ENCODE data around the gene DIABLO. TPM values are rescaled to one million over a fixed set of nuclear protein-coding genes. Genes with fewer than 3 reads are reported as not detected.

Gene DIABLO
- total and polyA plus RNA-seq, 4 donors: 37.5 to 46.8 (median 42.3) TPM

DNA sequence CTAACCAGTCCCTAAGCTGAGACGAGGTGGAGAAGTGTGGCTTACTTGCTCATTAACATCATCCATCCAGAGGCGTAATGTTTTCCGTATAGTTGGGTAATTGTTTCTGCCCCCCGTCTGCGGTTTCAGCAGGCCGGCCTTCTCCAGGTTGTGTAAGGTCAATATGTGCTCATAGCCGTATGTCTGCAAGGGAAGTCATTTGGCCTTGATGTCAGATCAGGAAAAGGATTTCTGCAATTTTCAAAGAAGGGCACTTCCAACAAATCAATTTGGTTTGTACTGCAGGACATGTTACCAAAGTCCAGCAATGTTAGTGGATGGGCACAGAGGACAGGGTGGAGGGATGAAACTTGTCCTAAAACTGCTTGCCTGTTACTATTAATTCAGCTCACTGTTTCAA lies 9.9 kb upstream of the DIABLO start:
- TF ChIP-seq, protein P1, sequence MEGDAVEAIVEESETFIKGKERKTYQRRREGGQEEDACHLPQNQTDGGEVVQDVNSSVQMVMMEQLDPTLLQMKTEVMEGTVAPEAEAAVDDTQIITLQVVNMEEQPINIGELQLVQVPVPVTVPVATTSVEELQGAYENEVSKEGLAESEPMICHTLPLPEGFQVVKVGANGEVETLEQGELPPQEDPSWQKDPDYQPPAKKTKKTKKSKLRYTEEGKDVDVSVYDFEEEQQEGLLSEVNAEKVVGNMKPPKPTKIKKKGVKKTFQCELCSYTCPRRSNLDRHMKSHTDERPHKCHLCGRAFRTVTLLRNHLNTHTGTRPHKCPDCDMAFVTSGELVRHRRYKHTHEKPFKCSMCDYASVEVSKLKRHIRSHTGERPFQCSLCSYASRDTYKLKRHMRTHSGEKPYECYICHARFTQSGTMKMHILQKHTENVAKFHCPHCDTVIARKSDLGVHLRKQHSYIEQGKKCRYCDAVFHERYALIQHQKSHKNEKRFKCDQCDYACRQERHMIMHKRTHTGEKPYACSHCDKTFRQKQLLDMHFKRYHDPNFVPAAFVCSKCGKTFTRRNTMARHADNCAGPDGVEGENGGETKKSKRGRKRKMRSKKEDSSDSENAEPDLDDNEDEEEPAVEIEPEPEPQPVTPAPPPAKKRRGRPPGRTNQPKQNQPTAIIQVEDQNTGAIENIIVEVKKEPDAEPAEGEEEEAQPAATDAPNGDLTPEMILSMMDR (IDR thresholded peaks at IDR 0.05; ENCODE audit: control extremely low read depth, extremely low read depth): no peak
- WGBS, 2 donors: 45 to 80% methylated on average over 7 of the region's 7 CpGs
- H3K27ac ChIP-seq (ENCODE audit: low read depth in 1 of 2, low read length in 1 of 2): no peak overlapping the region
- H3K4me1 ChIP-seq (ENCODE audit: control insufficient read depth in 5 of 5, insufficient read depth in 5 of 5, low read length in 5 of 5): no peaks in the 10 kb centered on the region
- DNase-seq: no peak
- no peak overlapping the region for H3K4me3 ChIP-seq
- no peak for ATAC-seq (ENCODE audit: insufficient read depth, low FRiP score)
- no peaks in the 10 kb centered on the region for H3K27me3 ChIP-seq (ENCODE audit: control insufficient read depth in 3 of 3, insufficient read depth in 3 of 3, low read length in 2 of 3)
- no peaks in the 10 kb centered on the region for H3K9me3 ChIP-seq (ENCODE audit: control insufficient read depth in 4 of 4, insufficient read depth in 3 of 4, low read length in 3 of 4)
- H3K36me3 ChIP-seq (ENCODE audit: control insufficient read depth in 4 of 4, insufficient read depth in 4 of 4, low read length in 4 of 4): peaks cover 24 to 36% (median 25%) of the 10 kb centered on the region in 4 donors
- H3K9ac ChIP-seq (ENCODE audit: insufficient read depth in 1 of 2, low read length in 2 of 2): no peak overlapping the region

DNA sequence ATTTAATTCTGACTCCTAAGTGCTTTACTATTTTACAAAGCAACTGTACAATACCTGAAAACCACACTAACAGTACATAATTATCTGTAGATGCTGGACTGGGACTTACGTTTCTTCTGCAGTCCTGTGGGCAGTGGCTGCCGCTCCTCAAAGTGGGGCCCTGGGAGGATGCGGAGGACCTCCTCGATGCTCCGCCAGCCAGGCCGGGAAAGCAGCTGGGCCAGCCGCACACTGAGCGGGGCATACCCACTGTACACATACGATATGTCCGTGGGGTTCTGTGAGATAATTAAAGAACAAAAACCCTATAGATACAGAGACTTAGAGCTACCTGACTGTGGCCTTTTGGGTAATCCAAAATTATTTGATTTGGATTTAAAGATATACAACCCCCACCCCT lies 6.8 kb upstream of the DIABLO start:
- WGBS, 2 donors: 96 to 98% methylated on average over 10 of the region's 10 CpGs
- Histone ChIP-seq H3K4me1 (ENCODE audit: control insufficient read depth in 5 of 5, insufficient read depth in 5 of 5, low read length in 5 of 5) (no peaks in the 10 kb centered on the region), H3K4me3 (no peak overlapping the region), H3K27me3 (ENCODE audit: control insufficient read depth in 3 of 3, insufficient read depth in 3 of 3, low read length in 2 of 3) (no peaks in the 10 kb centered on the region), H3K9ac (ENCODE audit: insufficient read depth in 1 of 2, low read length in 2 of 2) (no peak overlapping the region), H3K27ac (ENCODE audit: low read depth in 1 of 2, low read length in 1 of 2) (no peak overlapping the region), H3K9me3 (ENCODE audit: control insufficient read depth in 4 of 4, insufficient read depth in 3 of 4, low read length in 3 of 4) (no peaks in the 10 kb centered on the region), H3K36me3 (ENCODE audit: control insufficient read depth in 4 of 4, insufficient read depth in 4 of 4, low read length in 4 of 4) (peaks cover 17 to 35% (median 26%) of the 10 kb centered on the region in 4 donors)
- ATAC-seq (ENCODE audit: insufficient read depth, low FRiP score) (no peak), DNase-seq (no peak)
- TF ChIP-seq, protein P1 (IDR thresholded peaks at IDR 0.05; ENCODE audit: control extremely low read depth, extremely low read depth): no peak

DNA sequence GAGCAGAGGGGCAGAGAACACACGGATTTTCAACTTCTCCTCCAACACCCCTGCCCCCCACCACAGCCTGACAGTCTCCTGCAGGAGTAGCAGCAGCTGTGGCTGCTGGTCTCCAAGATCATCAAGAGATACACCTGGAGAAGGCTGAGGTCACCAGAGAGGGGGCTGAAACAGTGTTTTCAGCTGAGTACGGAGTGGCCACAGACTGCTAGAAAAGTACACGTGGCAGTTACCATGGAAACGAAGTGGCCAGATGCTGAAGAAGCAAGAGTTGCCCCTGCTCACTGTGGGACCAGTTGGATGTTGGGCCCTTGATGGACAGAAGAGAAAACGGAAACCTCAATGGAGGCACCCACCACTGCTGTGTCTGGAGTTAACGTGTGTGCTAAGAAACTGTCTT lies 4.9 kb upstream of the DIABLO start:
- 73 to 89% methylated on average over 6 of the region's 6 CpGs for WGBS, 2 donors
- H3K27ac ChIP-seq (ENCODE audit: low read depth in 1 of 2, low read length in 1 of 2): no peak overlapping the region
- no peaks in the 10 kb centered on the region for H3K9me3 ChIP-seq (ENCODE audit: control insufficient read depth in 4 of 4, insufficient read depth in 3 of 4, low read length in 3 of 4)
- TF ChIP-seq, protein P1 (IDR thresholded peaks at IDR 0.05; ENCODE audit: control extremely low read depth, extremely low read depth): no peak
- peaks cover 0 to 7% (median 5%) of the 10 kb centered on the region in 5 donors for H3K4me1 ChIP-seq (ENCODE audit: control insufficient read depth in 5 of 5, insufficient read depth in 5 of 5, low read length in 5 of 5)
- H3K36me3 ChIP-seq (ENCODE audit: control insufficient read depth in 4 of 4, insufficient read depth in 4 of 4, low read length in 4 of 4): peaks cover 14 to 33% (median 25%) of the 10 kb centered on the region in 4 donors
- ATAC-seq (ENCODE audit: insufficient read depth, low FRiP score) (no peak), DNase-seq (no peak)
- no peak overlapping the region for H3K4me3 ChIP-seq
- no peaks in the 10 kb centered on the region for H3K27me3 ChIP-seq (ENCODE audit: control insufficient read depth in 3 of 3, insufficient read depth in 3 of 3, low read length in 2 of 3)
- no peak overlapping the region for H3K9ac ChIP-seq (ENCODE audit: insufficient read depth in 1 of 2, low read length in 2 of 2)

DNA sequence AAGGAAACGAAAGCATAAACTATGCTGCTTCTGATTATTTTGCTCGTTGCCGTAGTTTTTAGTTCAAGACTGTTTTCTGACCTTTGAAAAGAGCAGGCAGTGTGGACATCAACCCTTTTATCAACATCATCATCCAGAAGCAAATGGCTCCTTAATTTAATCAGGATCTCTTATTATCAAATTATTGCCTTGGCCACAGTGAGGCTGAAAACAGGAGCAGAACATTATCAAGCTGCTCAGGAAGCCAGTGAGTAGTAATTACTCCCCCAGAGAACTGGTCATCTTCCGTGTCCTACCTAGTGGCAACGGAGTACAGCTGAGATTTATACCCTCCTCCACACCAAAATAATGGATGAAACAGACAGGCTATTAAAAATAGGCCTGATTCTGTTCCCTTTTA lies 2.2 kb upstream of the DIABLO start:
- 90 to 95% methylated on average over 5 of the region's 5 CpGs for WGBS, 2 donors
- Histone ChIP-seq H3K36me3 (ENCODE audit: control insufficient read depth in 4 of 4, insufficient read depth in 4 of 4, low read length in 4 of 4) (peaks cover 14 to 32% (median 15%) of the 10 kb centered on the region in 4 donors), H3K27me3 (ENCODE audit: control insufficient read depth in 3 of 3, insufficient read depth in 3 of 3, low read length in 2 of 3) (no peaks in the 10 kb centered on the region), H3K4me1 (ENCODE audit: control insufficient read depth in 5 of 5, insufficient read depth in 5 of 5, low read length in 5 of 5) (peaks cover 5 to 21% (median 9%) of the 10 kb centered on the region in 5 donors), H3K4me3 (no peak overlapping the region), H3K9me3 (ENCODE audit: control insufficient read depth in 4 of 4, insufficient read depth in 3 of 4, low read length in 3 of 4) (no peaks in the 10 kb centered on the region), H3K27ac (ENCODE audit: low read depth in 1 of 2, low read length in 1 of 2) (no peak overlapping the region), H3K9ac (ENCODE audit: insufficient read depth in 1 of 2, low read length in 2 of 2) (no peak overlapping the region)
- DNase-seq: no peak
- ATAC-seq (ENCODE audit: insufficient read depth, low FRiP score): no peak
- TF ChIP-seq, protein P1 (IDR thresholded peaks at IDR 0.05; ENCODE audit: control extremely low read depth, extremely low read depth): no peak
